ENCODE data around the gene SPOCK2. TPM values are rescaled to one million over a fixed set of nuclear protein-coding genes. Genes with fewer than 3 reads are reported as not detected.

SPOCK2 gene
- total and polyA plus RNA-seq, 2 of the 13 experiments (the other 11 are each of a cell fraction or from before 2014, with no cell fraction given): 8.6 to 30.6 TPM

- TF ChIP-seq YEATS2 (CRISPR knock-in tag; IDR thresholded peaks at IDR 0.05; ENCODE audit: borderline replicate concordance) (no peak), MAFG (CRISPR knock-in tag; IDR thresholded peaks at IDR 0.05) (no peak), ZNF773 (CRISPR knock-in tag; IDR thresholded peaks at IDR 0.05; ENCODE audit: borderline replicate concordance) (no peak), ATF5 (CRISPR knock-in tag; IDR thresholded peaks at IDR 0.05; ENCODE audit: low read depth) (no peak), ZNF235 (CRISPR knock-in tag; IDR thresholded peaks at IDR 0.05; ENCODE audit: borderline replicate concordance) (no peak), AKAP8 (CRISPR knock-in tag; IDR thresholded peaks at IDR 0.05) (no peak), TFAP4 (IDR thresholded peaks at IDR 0.05; ENCODE audit: borderline replicate concordance, low read depth) (peak; percentile 58; the same call in 1 of the 2 replicates), ZNF329 (CRISPR knock-in tag; IDR thresholded peaks at IDR 0.05; ENCODE audit: low read depth) (no peak), KIAA2018 (CRISPR knock-in tag; IDR thresholded peaks at IDR 0.05; ENCODE audit: borderline replicate concordance) (no peak), ATF6 (CRISPR knock-in tag; conservative IDR thresholded peaks at IDR 0.05) (no peak), MEIS2 (CRISPR knock-in tag; IDR thresholded peaks at IDR 0.05) (peak; percentile 92), GMEB2 (CRISPR knock-in tag; IDR thresholded peaks at IDR 0.05; ENCODE audit: low read depth) (no peak)
Measured at GRCh38 chr10:72056932-72057751, 31.2 kb downstream of the SPOCK2 start (continued).

Data from HepG2 (cell line).